Activated CD4-positive, alpha-beta T cell treated with anti-CD3 and anti-CD28 coated beads, Interleukin-2, amount 10 ng/mL, durations not matched to agents 24 days and 14 days (primary cell): Measurements from ENCODE around the gene VPS8. TPM values are rescaled to one million over a fixed set of nuclear protein-coding genes. Genes with fewer than 3 reads are reported as not detected.

Source experiments
- DNase-seq: peaks from one replicate; pipeline ENCODE4 v3.0.0; 2022
- H3K27ac Mint-ChIP-seq: one replicate; pipeline ENCODE4 v1.8.0; 2022; ENCODE audit warnings: mild to moderate bottlenecking, mixed read lengths
- H3K27me3 Mint-ChIP-seq: one replicate; pipeline ENCODE4 v1.8.0; 2022; ENCODE audit warnings: mixed read lengths
- H3K36me3 Mint-ChIP-seq: one replicate; pipeline ENCODE4 v1.8.0; 2022; ENCODE audit warnings: low read depth, mild to moderate bottlenecking, mixed read lengths
- H3K4me1 Mint-ChIP-seq: one replicate; pipeline ENCODE4 v1.8.0; 2021; ENCODE audit warnings: mixed read lengths
- H3K4me3 Mint-ChIP-seq: one replicate; pipeline ENCODE4 v1.8.0; 2022; ENCODE audit warnings: mild to moderate bottlenecking, moderate library complexity, mixed read lengths
- H3K9me3 Mint-ChIP-seq: one replicate; pipeline ENCODE4 v1.8.0; 2021; ENCODE audit warnings: mixed read lengths
- intact Hi-C: fragments of 100-400 bp; cut with micrococcal nuclease; formaldehyde crosslinking; loops from one replicate; pipeline ENCODE4 v1.15.1; 2023
- total RNA-seq: library from RNA; stranded (reverse); gene quantifications from 2 replicates; pipeline ENCODE4 v1.2.3, GENCODE V29; 2022

Gene VPS8
- total RNA-seq, 1 donor from 2014 or later: 33.6 TPM

- no peaks in the 10 kb centered on the region for H3K36me3 Mint-ChIP-seq
- H3K4me3 Mint-ChIP-seq: no peak overlapping the region
- H3K27me3 Mint-ChIP-seq: no peaks in the 10 kb centered on the region
Measured at GRCh38 chr3:185070491-185071286, 258.7 kb downstream of the VPS8 start.

GRCh38 chr3:185071287-185071800 is 259.4 kb downstream of the VPS8 start:
- intact Hi-C loops: no loop called here
- Mint-ChIP-seq H3K27me3 (no peaks in the 10 kb centered on the region), H3K27ac (no peak overlapping the region), H3K36me3 (no peaks in the 10 kb centered on the region), H3K4me1 (no peaks in the 10 kb centered on the region), H3K4me3 (no peak overlapping the region), H3K9me3 (no peaks in the 10 kb centered on the region)
- no peak for DNase-seq

More at GRCh38 chr3:185070491-185071286, 258.7 kb downstream of the VPS8 start:
- DNase-seq: no peak
- Mint-ChIP-seq H3K4me1 (no peaks in the 10 kb centered on the region), H3K9me3 (no peaks in the 10 kb centered on the region), H3K27ac (no peak overlapping the region)
- intact Hi-C loops: no loop called here

- no peaks in the 10 kb centered on the region for H3K9me3 Mint-ChIP-seq
- H3K4me3 Mint-ChIP-seq: no peak overlapping the region
- no peaks in the 10 kb centered on the region for H3K36me3 Mint-ChIP-seq
- H3K27me3 Mint-ChIP-seq: no peaks in the 10 kb centered on the region
- no peaks in the 10 kb centered on the region for H3K4me1 Mint-ChIP-seq
- H3K27ac Mint-ChIP-seq: no peak overlapping the region
- no peak for DNase-seq
- intact Hi-C loops: no loop called here
Measured at GRCh38 chr3:185075547-185075946, 263.6 kb downstream of the VPS8 start.

GRCh38 chr3:185076219-185076618 is 264.3 kb downstream of the VPS8 start:
- Mint-ChIP-seq H3K27me3 (no peaks in the 10 kb centered on the region), H3K4me1 (no peaks in the 10 kb centered on the region), H3K4me3 (no peak overlapping the region), H3K27ac (no peak overlapping the region), H3K9me3 (no peaks in the 10 kb centered on the region), H3K36me3 (no peaks in the 10 kb centered on the region)
- intact Hi-C loops: no loop called here
- no peak for DNase-seq

- no peak overlapping the region for H3K27ac Mint-ChIP-seq
- intact Hi-C loops: no loop called here
- no peaks in the 10 kb centered on the region for H3K9me3 Mint-ChIP-seq
- no peak overlapping the region for H3K4me3 Mint-ChIP-seq
- DNase-seq: no peak
- H3K4me1 Mint-ChIP-seq: no peaks in the 10 kb centered on the region
- peaks cover under 1% of the 10 kb centered on the region for H3K27me3 Mint-ChIP-seq
- no peaks in the 10 kb centered on the region for H3K36me3 Mint-ChIP-seq
Measured at GRCh38 chr3:185079625-185080024, 267.7 kb downstream of the VPS8 start.

- intact Hi-C loops: no loop called here
- Mint-ChIP-seq H3K27ac (no peak overlapping the region), H3K9me3 (no peaks in the 10 kb centered on the region), H3K4me1 (no peaks in the 10 kb centered on the region), H3K36me3 (no peaks in the 10 kb centered on the region), H3K27me3 (peaks cover 8% of the 10 kb centered on the region), H3K4me3 (no peak overlapping the region)
- no peak for DNase-seq
Measured at GRCh38 chr3:185081521-185081920, 269.6 kb downstream of the VPS8 start.

GRCh38 chr3:185082149-185082548 is 270.2 kb downstream of the VPS8 start:
- intact Hi-C loops: no loop called here
- Mint-ChIP-seq H3K27ac (no peak overlapping the region), H3K4me3 (no peak overlapping the region), H3K36me3 (no peaks in the 10 kb centered on the region), H3K27me3 (peaks cover 8% of the 10 kb centered on the region), H3K9me3 (no peaks in the 10 kb centered on the region), H3K4me1 (no peaks in the 10 kb centered on the region)
- DNase-seq: no peak

- no peak overlapping the region for H3K27ac Mint-ChIP-seq
- peaks cover 8% of the 10 kb centered on the region for H3K27me3 Mint-ChIP-seq
- no peak overlapping the region for H3K4me3 Mint-ChIP-seq
- H3K36me3 Mint-ChIP-seq: no peaks in the 10 kb centered on the region
- no peak for DNase-seq
- H3K4me1 Mint-ChIP-seq: no peaks in the 10 kb centered on the region
- intact Hi-C loops: no loop called here
- no peaks in the 10 kb centered on the region for H3K9me3 Mint-ChIP-seq
Measured at GRCh38 chr3:185082829-185083228, 270.9 kb downstream of the VPS8 start.

- H3K4me3 Mint-ChIP-seq: no peak overlapping the region
- intact Hi-C loops: no loop called here
- DNase-seq: no peak
- no peaks in the 10 kb centered on the region for H3K36me3 Mint-ChIP-seq
- H3K27me3 Mint-ChIP-seq: peaks cover 8% of the 10 kb centered on the region
- H3K27ac Mint-ChIP-seq: no peak overlapping the region
- H3K4me1 Mint-ChIP-seq: no peaks in the 10 kb centered on the region
- no peaks in the 10 kb centered on the region for H3K9me3 Mint-ChIP-seq
Measured at GRCh38 chr3:185084402-185084801, 272.4 kb downstream of the VPS8 start.

- H3K27me3 Mint-ChIP-seq: peaks cover 8% of the 10 kb centered on the region
- no peaks in the 10 kb centered on the region for H3K36me3 Mint-ChIP-seq
- intact Hi-C loops: no loop called here
- no peaks in the 10 kb centered on the region for H3K9me3 Mint-ChIP-seq
- DNase-seq: no peak
- H3K4me3 Mint-ChIP-seq: no peak overlapping the region
- H3K27ac Mint-ChIP-seq: no peak overlapping the region
- H3K4me1 Mint-ChIP-seq: no peaks in the 10 kb centered on the region
Measured at GRCh38 chr3:185084901-185085300, 272.9 kb downstream of the VPS8 start.

- no peak overlapping the region for H3K27ac Mint-ChIP-seq
- DNase-seq: no peak
- intact Hi-C loops: no loop called here
- no peaks in the 10 kb centered on the region for H3K9me3 Mint-ChIP-seq
- H3K27me3 Mint-ChIP-seq: peaks cover 10% of the 10 kb centered on the region
- no peaks in the 10 kb centered on the region for H3K36me3 Mint-ChIP-seq
- no peaks in the 10 kb centered on the region for H3K4me1 Mint-ChIP-seq
- no peak overlapping the region for H3K4me3 Mint-ChIP-seq
Measured at GRCh38 chr3:185087419-185087818, 275.5 kb downstream of the VPS8 start.

- no peaks in the 10 kb centered on the region for H3K4me1 Mint-ChIP-seq
Measured at GRCh38 chr3:185089343-185089742, 277.4 kb downstream of the VPS8 start.

GRCh38 chr3:185089751-185090150 is 277.8 kb downstream of the VPS8 start:
- no peak overlapping the region for H3K4me3 Mint-ChIP-seq
- no peaks in the 10 kb centered on the region for H3K9me3 Mint-ChIP-seq
- H3K27ac Mint-ChIP-seq: no peak overlapping the region
- intact Hi-C loops: no loop called here
- H3K4me1 Mint-ChIP-seq: no peaks in the 10 kb centered on the region
- peaks cover 12% of the 10 kb centered on the region for H3K27me3 Mint-ChIP-seq
- H3K36me3 Mint-ChIP-seq: no peaks in the 10 kb centered on the region
- no peak for DNase-seq

More at GRCh38 chr3:185089343-185089742, 277.4 kb downstream of the VPS8 start:
- intact Hi-C loops: no loop called here
- no peak for DNase-seq
- Mint-ChIP-seq H3K9me3 (no peaks in the 10 kb centered on the region), H3K27me3 (peaks cover 14% of the 10 kb centered on the region), H3K27ac (no peak overlapping the region), H3K36me3 (no peaks in the 10 kb centered on the region), H3K4me3 (no peak overlapping the region)

- Mint-ChIP-seq H3K27me3 (peaks cover 6% of the 10 kb centered on the region), H3K4me1 (no peaks in the 10 kb centered on the region), H3K36me3 (no peaks in the 10 kb centered on the region), H3K4me3 (no peak overlapping the region), H3K9me3 (no peaks in the 10 kb centered on the region), H3K27ac (no peak overlapping the region)
- intact Hi-C loops: no loop called here
- no peak for DNase-seq
Measured at GRCh38 chr3:185090811-185091210, 278.8 kb downstream of the VPS8 start.

- no peak overlapping the region for H3K4me3 Mint-ChIP-seq
Measured at GRCh38 chr3:185093116-185093515, 281.1 kb downstream of the VPS8 start.

More at GRCh38 chr3:185093116-185093515, 281.1 kb downstream of the VPS8 start:
- no peaks in the 10 kb centered on the region for H3K9me3 Mint-ChIP-seq
- no peak for DNase-seq
- H3K27ac Mint-ChIP-seq: no peak overlapping the region
- H3K4me1 Mint-ChIP-seq: no peaks in the 10 kb centered on the region
- H3K36me3 Mint-ChIP-seq: no peaks in the 10 kb centered on the region
- intact Hi-C loops: no loop called here
- peaks cover 11% of the 10 kb centered on the region for H3K27me3 Mint-ChIP-seq
